Dendritic cell treated with granulocyte-macrophage colony-stimulating factor and Interleukin-4, amounts not matched to agents 40 ng/mL and 50 ng/mL, for 4 days (primary cell): ENCODE measurements around the gene GREB1.

ENCODE experiments used
- H3K27ac Mint-ChIP-seq: one replicate; pipeline ENCODE4 v1.8.0; 2022; ENCODE audit warnings: mild to moderate bottlenecking, mixed read lengths
- H3K27me3 Mint-ChIP-seq: one replicate; pipeline ENCODE4 v1.8.0; 2022; ENCODE audit warnings: mild to moderate bottlenecking, mixed read lengths
- H3K36me3 Mint-ChIP-seq: one replicate; pipeline ENCODE4 v1.8.0; 2022; ENCODE audit warnings: low read depth, mixed read lengths
- H3K4me1 Mint-ChIP-seq: one replicate; pipeline ENCODE4 v1.8.0; 2022; ENCODE audit warnings: low read depth, mixed read lengths
- H3K4me3 Mint-ChIP-seq: one replicate; pipeline ENCODE4 v1.8.0; 2022; ENCODE audit warnings: mild to moderate bottlenecking, moderate library complexity, mixed read lengths
- H3K9me3 Mint-ChIP-seq: one replicate; pipeline ENCODE4 v1.8.0; 2022; ENCODE audit warnings: mixed read lengths
- intact Hi-C: fragments of 100-400 bp; cut with micrococcal nuclease; formaldehyde crosslinking; loops from one replicate; pipeline ENCODE4 v1.15.0; 2022

Gene GREB1

GRCh38 chr2:11540148-11540995 lies 6.5 kb downstream of the GREB1 start:
- Mint-ChIP-seq H3K4me1 (no peaks in the 10 kb centered on the region), H3K4me3 (no peak overlapping the region), H3K27me3 (peaks cover 46% of the 10 kb centered on the region), H3K27ac (no peak overlapping the region), H3K9me3 (no peaks in the 10 kb centered on the region), H3K36me3 (no peaks in the 10 kb centered on the region)
- intact Hi-C loops, result no loop called here

GRCh38 chr2:11540996-11541692 lies 7.3 kb downstream of the GREB1 start:
- no peak overlapping the region for H3K4me3 Mint-ChIP-seq

GRCh38 chr2:11541693-11542274 lies 7.9 kb downstream of the GREB1 start:
- Mint-ChIP-seq H3K4me3 (no peak overlapping the region), H3K27ac (no peak overlapping the region), H3K36me3 (no peaks in the 10 kb centered on the region), H3K4me1 (no peaks in the 10 kb centered on the region), H3K9me3 (no peaks in the 10 kb centered on the region), H3K27me3 (peaks cover 35% of the 10 kb centered on the region)
- intact Hi-C loops, result no loop called here

More at GRCh38 chr2:11540996-11541692, 7.3 kb downstream of the GREB1 start:
- H3K27me3 Mint-ChIP-seq, result peaks cover 39% of the 10 kb centered on the region
- no peaks in the 10 kb centered on the region for H3K4me1 Mint-ChIP-seq
- intact Hi-C loops, result no loop called here
- H3K9me3 Mint-ChIP-seq, result no peaks in the 10 kb centered on the region
- no peaks in the 10 kb centered on the region for H3K36me3 Mint-ChIP-seq
- H3K27ac Mint-ChIP-seq, result no peak overlapping the region

GRCh38 chr2:11542275-11542819 lies 8.5 kb downstream of the GREB1 start:
- no peaks in the 10 kb centered on the region for H3K36me3 Mint-ChIP-seq
- H3K4me3 Mint-ChIP-seq, result no peak overlapping the region
- intact Hi-C loops, result no loop called here
- no peak overlapping the region for H3K27ac Mint-ChIP-seq
- H3K27me3 Mint-ChIP-seq, result peaks cover 35% of the 10 kb centered on the region
- no peaks in the 10 kb centered on the region for H3K4me1 Mint-ChIP-seq
- no peaks in the 10 kb centered on the region for H3K9me3 Mint-ChIP-seq

- Mint-ChIP-seq H3K36me3 (no peaks in the 10 kb centered on the region), H3K9me3 (no peaks in the 10 kb centered on the region), H3K27ac (no peak overlapping the region), H3K4me1 (no peaks in the 10 kb centered on the region), H3K4me3 (no peak overlapping the region), H3K27me3 (peaks cover 43% of the 10 kb centered on the region)
- intact Hi-C loops, result no loop called here
These were observed 9.7 kb downstream of the GREB1 start for GRCh38 chr2:11543337-11544216.

GRCh38 chr2:11546072-11546471 lies 12.2 kb downstream of the GREB1 start:
- Mint-ChIP-seq H3K27ac (no peak overlapping the region), H3K9me3 (no peaks in the 10 kb centered on the region), H3K27me3 (peaks cover 39% of the 10 kb centered on the region), H3K4me3 (no peak overlapping the region), H3K36me3 (no peaks in the 10 kb centered on the region), H3K4me1 (no peaks in the 10 kb centered on the region)
- intact Hi-C loops, result no loop called here

GRCh38 chr2:11547912-11548497 lies 14.2 kb downstream of the GREB1 start:
- no peak overlapping the region for H3K4me3 Mint-ChIP-seq
- H3K27me3 Mint-ChIP-seq, result peaks cover 38% of the 10 kb centered on the region
- H3K27ac Mint-ChIP-seq, result no peak overlapping the region
- no peaks in the 10 kb centered on the region for H3K4me1 Mint-ChIP-seq
- no peaks in the 10 kb centered on the region for H3K36me3 Mint-ChIP-seq
- intact Hi-C loops, result no loop called here
- no peaks in the 10 kb centered on the region for H3K9me3 Mint-ChIP-seq

- no peak overlapping the region for H3K4me3 Mint-ChIP-seq
- intact Hi-C loops, result no loop called here
- H3K27me3 Mint-ChIP-seq, result peaks cover 42% of the 10 kb centered on the region
- H3K36me3 Mint-ChIP-seq, result no peaks in the 10 kb centered on the region
- no peak overlapping the region for H3K27ac Mint-ChIP-seq
- H3K4me1 Mint-ChIP-seq, result peaks cover 12% of the 10 kb centered on the region
- H3K9me3 Mint-ChIP-seq, result no peaks in the 10 kb centered on the region
These were observed 16.5 kb downstream of the GREB1 start for GRCh38 chr2:11550302-11550701.

GRCh38 chr2:11550901-11551568 lies 17.2 kb downstream of the GREB1 start:
- Mint-ChIP-seq H3K27me3 (peaks cover 49% of the 10 kb centered on the region), H3K9me3 (no peaks in the 10 kb centered on the region), H3K4me1 (peaks cover 12% of the 10 kb centered on the region), H3K4me3 (no peak overlapping the region), H3K27ac (no peak overlapping the region), H3K36me3 (no peaks in the 10 kb centered on the region)
- intact Hi-C loops, result no loop called here

- H3K27ac Mint-ChIP-seq, result no peak overlapping the region
- H3K4me3 Mint-ChIP-seq, result no peak overlapping the region
- H3K36me3 Mint-ChIP-seq, result no peaks in the 10 kb centered on the region
- peaks cover 56% of the 10 kb centered on the region for H3K27me3 Mint-ChIP-seq
- intact Hi-C loops, result no loop called here
- peaks cover 12% of the 10 kb centered on the region for H3K4me1 Mint-ChIP-seq
- no peaks in the 10 kb centered on the region for H3K9me3 Mint-ChIP-seq
These were observed 17.9 kb downstream of the GREB1 start for GRCh38 chr2:11551569-11552259.

GRCh38 chr2:11552260-11552638 lies 18.4 kb downstream of the GREB1 start:
- Mint-ChIP-seq H3K27me3 (peaks cover 59% of the 10 kb centered on the region), H3K4me3 (no peak overlapping the region), H3K4me1 (peaks cover 12% of the 10 kb centered on the region), H3K27ac (no peak overlapping the region), H3K36me3 (no peaks in the 10 kb centered on the region), H3K9me3 (no peaks in the 10 kb centered on the region)
- intact Hi-C loops, result no loop called here

GRCh38 chr2:11553661-11554398 lies 20.0 kb downstream of the GREB1 start:
- peaks cover 60% of the 10 kb centered on the region for H3K27me3 Mint-ChIP-seq
- intact Hi-C loops, result no loop called here
- no peaks in the 10 kb centered on the region for H3K36me3 Mint-ChIP-seq
- peaks cover 12% of the 10 kb centered on the region for H3K4me1 Mint-ChIP-seq
- no peak overlapping the region for H3K27ac Mint-ChIP-seq
- no peak overlapping the region for H3K4me3 Mint-ChIP-seq
- no peaks in the 10 kb centered on the region for H3K9me3 Mint-ChIP-seq
